KG1 (cell line): Measurements from ENCODE around the gene APCDD1.
"Not testable (repeated sequence)": the region's sequence is repeated elsewhere in the genome, so short reads cannot be mapped to it uniquely, and the experiment has no call there.

Source experiments
- DNase-seq: peaks from one replicate; lab custom pipeline; 2025; lab: John Stamatoyannopoulos, UW

Gene APCDD1

GRCh38 chr18:10462597-10462996, 8.2 kb downstream of the APCDD1 start:
- DNase-seq: no peak

- DNase-seq: no peak
These were observed 8.7 kb downstream of the APCDD1 start for GRCh38 chr18:10463096-10463495.

GRCh38 chr18:10463741-10464140, 9.3 kb downstream of the APCDD1 start:
- no peak for DNase-seq

- not testable (repeated sequence) for DNase-seq
These were observed 9.8 kb downstream of the APCDD1 start for GRCh38 chr18:10464161-10464648.

GRCh38 chr18:10465174-10465939, 10.9 kb downstream of the APCDD1 start:
- no peak for DNase-seq

GRCh38 chr18:10470429-10470828, 16.0 kb downstream of the APCDD1 start:
- no peak for DNase-seq

GRCh38 chr18:10471574-10471973, 17.1 kb downstream of the APCDD1 start:
- no peak for DNase-seq

- no peak for DNase-seq
These were observed 18.7 kb downstream of the APCDD1 start for GRCh38 chr18:10473132-10473531.

- no peak for DNase-seq
These were observed 19.9 kb downstream of the APCDD1 start for GRCh38 chr18:10474309-10474708.

GRCh38 chr18:10475276-10475653, 20.8 kb downstream of the APCDD1 start:
- DNase-seq: no peak

- no peak for DNase-seq
These were observed 21.3 kb downstream of the APCDD1 start for GRCh38 chr18:10475654-10476291.

- DNase-seq: no peak
These were observed 21.9 kb downstream of the APCDD1 start for GRCh38 chr18:10476338-10476791.

GRCh38 chr18:10477121-10477862, 22.9 kb downstream of the APCDD1 start:
- DNase-seq: no peak

- no peak for DNase-seq
These were observed 23.4 kb downstream of the APCDD1 start for GRCh38 chr18:10477863-10478260.

GRCh38 chr18:10481831-10482230, 27.4 kb downstream of the APCDD1 start:
- DNase-seq: no peak

- DNase-seq: no peak
These were observed 28.0 kb downstream of the APCDD1 start for GRCh38 chr18:10482363-10482984.

GRCh38 chr18:10482985-10483949, 28.8 kb downstream of the APCDD1 start:
- no peak for DNase-seq

- DNase-seq: no peak
These were observed 31.0 kb downstream of the APCDD1 start for GRCh38 chr18:10485475-10485874.

GRCh38 chr18:10486362-10486761, 31.9 kb downstream of the APCDD1 start:
- DNase-seq: no peak

GRCh38 chr18:10487154-10487553, 32.7 kb downstream of the APCDD1 start:
- DNase-seq: no peak

- no peak for DNase-seq
These were observed 33.6 kb downstream of the APCDD1 start for GRCh38 chr18:10488017-10488416.
